ENCODE data around the gene PTPRG. TPM values are rescaled to one million over a fixed set of nuclear protein-coding genes. Genes with fewer than 3 reads are reported as not detected.

The PTPRG gene
- total RNA-seq, 1 experiment from 2014 or later: 69.3 TPM

DNA sequence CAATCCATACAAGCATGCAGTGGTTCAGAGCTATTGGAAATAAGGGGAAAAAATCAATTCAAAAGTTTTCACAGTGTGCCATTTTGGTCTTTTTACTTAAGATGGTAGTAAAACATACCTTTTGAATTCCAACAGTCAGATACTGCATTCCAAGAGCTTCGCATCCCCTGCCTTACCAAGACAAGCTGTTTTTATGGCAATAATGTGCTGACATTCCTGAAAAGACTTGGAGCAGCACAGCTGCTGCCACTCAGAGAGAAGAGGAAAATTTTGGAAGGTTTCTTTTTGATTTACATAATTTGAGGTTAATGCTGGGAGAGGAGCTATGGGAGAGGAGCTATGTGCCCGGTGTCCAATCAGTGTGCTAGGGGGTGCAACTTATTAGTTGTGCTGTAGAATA is 663.7 kb downstream of the PTPRG start:
- no peak overlapping the region for H3K56ac ChIP-seq (ENCODE audit: insufficient read length, low read depth, low read length)
- Mint-ChIP-seq H3K27me3 (ENCODE audit: low read depth) (no peaks in the 10 kb centered on the region), H3K9me3 (no peaks in the 10 kb centered on the region), H3K4me3 (no peak overlapping the region), H3K27ac (peak overlapping the region in 1 of 3 experiments; percentile 87; a peak in 1 of 7 replicates), H3K4me1 (peaks cover 16 to 18% of the 10 kb centered on the region in 2 experiments), H3K36me3 (ENCODE audit: insufficient read depth in 1 of 3, low read depth in 3 of 3) (peaks cover 15 to 34% (median 18%) of the 10 kb centered on the region in 3 experiments; a peak in 6 of 7 replicates)
- H3K27me3 ChIP-seq (ENCODE audit: insufficient read depth, low read length): no peaks in the 10 kb centered on the region
- no peak overlapping the region for H2BK5ac ChIP-seq (ENCODE audit: insufficient read length, low read length)
- H3K4ac ChIP-seq (ENCODE audit: low read depth, low read length): no peak overlapping the region
- H3K4me1 ChIP-seq (ENCODE audit: insufficient read depth, low read length): no peaks in the 10 kb centered on the region
- no peak for DNase-seq
- no peaks in the 10 kb centered on the region for H4K20me1 ChIP-seq (ENCODE audit: control insufficient read depth, insufficient read depth, insufficient read length)
- H2BK15ac ChIP-seq (ENCODE audit: low read depth, low read length): no peak overlapping the region
- H3K18ac ChIP-seq (ENCODE audit: insufficient read length, low read depth, low read length): no peak overlapping the region
- H3K79me1 ChIP-seq (ENCODE audit: insufficient read depth, low read depth, low read length, poor library complexity, severe bottlenecking): no peaks in the 10 kb centered on the region
- H3K9ac ChIP-seq (ENCODE audit: extremely low read depth, insufficient read length, low read length): no peak overlapping the region
- no peak overlapping the region for H4K8ac ChIP-seq (replicated peaks; ENCODE audit: insufficient read length, low read depth, low read length)
- H4K91ac ChIP-seq (ENCODE audit: insufficient read length, low read depth, low read length): no peak overlapping the region
- H2BK20ac ChIP-seq (ENCODE audit: low read depth, low read length, poor library complexity, severe bottlenecking): no peak overlapping the region
- WGBS (ENCODE audit: extremely low coverage, insufficient read length, low lambda C conversion rate): no CpG with 5 or more reads among the region's 2 CpGs
- no peak overlapping the region for H3K4me2 ChIP-seq (ENCODE audit: insufficient read depth, insufficient read length, low read length)
- no peaks in the 10 kb centered on the region for H3K79me2 ChIP-seq (ENCODE audit: insufficient read depth, low read length)
- no peak overlapping the region for H2AK5ac ChIP-seq (ENCODE audit: insufficient read length, low read length)
- no peak overlapping the region for H2AFZ ChIP-seq (ENCODE audit: low read length)
- no peak overlapping the region for H3T11ph ChIP-seq (ENCODE audit: low read length)
- H3K23ac ChIP-seq (ENCODE audit: insufficient read length, low read depth, low read length): no peak overlapping the region
- H3K23me2 ChIP-seq (ENCODE audit: insufficient read length, low read depth, low read length, poor library complexity, severe bottlenecking): peaks cover 3% of the 10 kb centered on the region
- no peak overlapping the region for H3K14ac ChIP-seq (ENCODE audit: insufficient read depth, low read length)
- H4K5ac ChIP-seq (ENCODE audit: insufficient read length, low read depth, low read length): no peak overlapping the region
- no peak overlapping the region for H3K27ac ChIP-seq (ENCODE audit: insufficient read length, low read depth, low read length)
- no peak overlapping the region for H2BK120ac ChIP-seq (ENCODE audit: low read depth, low read length, poor library complexity, severe bottlenecking)
- TF ChIP-seq, protein P1, sequence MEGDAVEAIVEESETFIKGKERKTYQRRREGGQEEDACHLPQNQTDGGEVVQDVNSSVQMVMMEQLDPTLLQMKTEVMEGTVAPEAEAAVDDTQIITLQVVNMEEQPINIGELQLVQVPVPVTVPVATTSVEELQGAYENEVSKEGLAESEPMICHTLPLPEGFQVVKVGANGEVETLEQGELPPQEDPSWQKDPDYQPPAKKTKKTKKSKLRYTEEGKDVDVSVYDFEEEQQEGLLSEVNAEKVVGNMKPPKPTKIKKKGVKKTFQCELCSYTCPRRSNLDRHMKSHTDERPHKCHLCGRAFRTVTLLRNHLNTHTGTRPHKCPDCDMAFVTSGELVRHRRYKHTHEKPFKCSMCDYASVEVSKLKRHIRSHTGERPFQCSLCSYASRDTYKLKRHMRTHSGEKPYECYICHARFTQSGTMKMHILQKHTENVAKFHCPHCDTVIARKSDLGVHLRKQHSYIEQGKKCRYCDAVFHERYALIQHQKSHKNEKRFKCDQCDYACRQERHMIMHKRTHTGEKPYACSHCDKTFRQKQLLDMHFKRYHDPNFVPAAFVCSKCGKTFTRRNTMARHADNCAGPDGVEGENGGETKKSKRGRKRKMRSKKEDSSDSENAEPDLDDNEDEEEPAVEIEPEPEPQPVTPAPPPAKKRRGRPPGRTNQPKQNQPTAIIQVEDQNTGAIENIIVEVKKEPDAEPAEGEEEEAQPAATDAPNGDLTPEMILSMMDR (conservative IDR thresholded peaks at IDR 0.05): no peak
- no peaks in the 10 kb centered on the region for H3K9me3 ChIP-seq (ENCODE audit: control insufficient read depth, low read depth, low read length)
- no peak overlapping the region for H2BK12ac ChIP-seq (ENCODE audit: insufficient read length, low read depth, low read length)
